Measurements from ENCODE around the gene OR7D4.

The OR7D4 gene

GRCh38 chr19:9161427-9161826 is 58.0 kb downstream of the OR7D4 start:
- no peak overlapping the region for H3K4me2 ChIP-seq (ENCODE audit: low read length)
- H3K9ac ChIP-seq (ENCODE audit: low read length) = no peak overlapping the region
- H3K27me3 ChIP-seq (ENCODE audit: insufficient read depth, low read length) = no peaks in the 10 kb centered on the region
- no peaks in the 10 kb centered on the region for H3F3A ChIP-seq (ENCODE audit: insufficient read depth, low read length)
- H3K36me3 ChIP-seq (ENCODE audit: insufficient read depth, low read length) = peaks cover 90% of the 10 kb centered on the region
- H3K9me3 ChIP-seq (ENCODE audit: low read length) = peaks cover 27% of the 10 kb centered on the region
- no peaks in the 10 kb centered on the region for H3K9me2 ChIP-seq (ENCODE audit: low read depth, low read length)
- no peaks in the 10 kb centered on the region for H4K20me1 ChIP-seq (ENCODE audit: insufficient read depth, low read length)
- no peak overlapping the region for H3K27ac ChIP-seq (ENCODE audit: low read depth, low read length, poor library complexity, severe bottlenecking)
- no peaks in the 10 kb centered on the region for H3K4me1 ChIP-seq (ENCODE audit: insufficient read depth, low read length, severe bottlenecking)
- H2AFZ ChIP-seq (ENCODE audit: low read length) = no peak overlapping the region
- H3K4me3 ChIP-seq (ENCODE audit: low read depth, low read length, poor library complexity, severe bottlenecking) = no peak overlapping the region
- no peaks in the 10 kb centered on the region for H3K79me2 ChIP-seq (ENCODE audit: insufficient read depth, low read length)
- TF ChIP-seq CTCF (IDR thresholded peaks at IDR 0.05; ENCODE audit: low read length) = no peak
- TF ChIP-seq EZH2 (IDR thresholded peaks at IDR 0.05; ENCODE audit: borderline replicate concordance, low read length) = no peak

All from OCI-LY1 (cell line).